IMR-90 (cell line): ENCODE measurements around the gene DUSP8. TPM values are rescaled to one million over a fixed set of nuclear protein-coding genes. Genes with fewer than 3 reads are reported as not detected.

Source experiments
- ATAC-seq: fragments of 200-7000 bp; cut with Tn5 transposase; 2 replicates; pipeline ENCODE4 v1.9.1; 2020; ENCODE audit warnings: low read depth, mild to moderate bottlenecking, moderate library complexity
- BruUV-seq: library from RNA; stranded (reverse); fragments of 400-500 nt; replicated peaks from 2 replicates; lab custom pipeline; 2021; lab: Mats Ljungman, UMichigan
- CTCF ChIA-PET: fragments of 300-600 bp; formaldehyde crosslinking; extraction: SDS; loops from one replicate; lab custom pipeline; 2021; ENCODE audit warnings: antibody characterized with exemption; lab: Yijun Ruan, JAX
- POLR2A ChIA-PET: fragments of 300-600 bp; sonication (Branson Sonifier 250); formaldehyde crosslinking; loops from one replicate; lab custom pipeline; 2022; ENCODE audit warnings: antibody characterized with exemption; ENCODE audit not compliant: unreplicated experiment; lab: Charles Lee
- DNase-seq: peaks from one replicate; pipeline ENCODE4 v3.0.0; 2013
- H2AFZ ChIP-seq: replicated peaks from 2 replicates; pipeline ENCODE3; 2013; ENCODE audit warnings: low read length, mild to moderate bottlenecking; ENCODE audit not compliant: poor library complexity
- H2AK5ac ChIP-seq: 2 replicates; pipeline ENCODE4 v1.6.1; 2013; ENCODE audit warnings: low read depth, low read length, inconsistent platforms
- H2AK9ac ChIP-seq: replicated peaks from 2 replicates; pipeline ENCODE3; 2013; ENCODE audit warnings: mild to moderate bottlenecking, low read depth, low read length, moderate library complexity; ENCODE audit not compliant: poor library complexity
- H2BK120ac ChIP-seq: 2 replicates; pipeline ENCODE4 v1.6.1; 2013; ENCODE audit warnings: low read depth, low read length, inconsistent platforms
- H2BK15ac ChIP-seq: 3 replicates; pipeline ENCODE4 v1.6.1; 2013; ENCODE audit warnings: low read depth, low read length, inconsistent platforms
- H2BK20ac ChIP-seq: 2 replicates; pipeline ENCODE4 v1.6.1; 2013; ENCODE audit warnings: low read depth, mild to moderate bottlenecking, inconsistent platforms, low read length, moderate library complexity
- H2BK5ac ChIP-seq: 2 replicates; pipeline ENCODE4 v1.6.1; 2013; ENCODE audit warnings: mild to moderate bottlenecking, low read depth, low read length, inconsistent platforms; ENCODE audit not compliant: poor library complexity, severe bottlenecking
- H3K14ac ChIP-seq: replicated peaks from 2 replicates; pipeline ENCODE4 v1.6.1; 2013; ENCODE audit warnings: low read depth, low read length, inconsistent platforms
- H3K18ac ChIP-seq: 2 replicates; pipeline ENCODE4 v1.6.1; 2013; ENCODE audit warnings: low read depth, low read length, control low read depth
- H3K23ac ChIP-seq: 2 replicates; pipeline ENCODE4 v1.6.1; 2013; ENCODE audit warnings: low read depth, low read length, inconsistent platforms
- H3K27ac ChIP-seq: 2 replicates; pipeline ENCODE4 v1.5.1; 2013; ENCODE audit warnings: mild to moderate bottlenecking, control low read depth, low read length; ENCODE audit not compliant: insufficient read depth
- H3K27me3 ChIP-seq: 2 replicates; pipeline ENCODE4 v1.6.1; 2013; ENCODE audit warnings: low read length; ENCODE audit not compliant: control insufficient read depth, insufficient read depth
- H3K36me3 ChIP-seq: 2 replicates; pipeline ENCODE4 v1.6.1; 2013; ENCODE audit warnings: low read length, mixed read lengths; ENCODE audit not compliant: control insufficient read depth, insufficient read depth
- H3K4ac ChIP-seq: 2 replicates; pipeline ENCODE4 v1.6.1; 2013; ENCODE audit warnings: low read depth, low read length, inconsistent platforms
- H3K4me1 ChIP-seq: 2 replicates; pipeline ENCODE4 v1.6.1; 2013; ENCODE audit warnings: low read length, mixed read lengths; ENCODE audit not compliant: control insufficient read depth, insufficient read depth
- H3K4me2 ChIP-seq: 2 replicates; pipeline ENCODE4 v1.6.1; 2013; ENCODE audit warnings: low read depth, mild to moderate bottlenecking, control low read depth, low read length, moderate library complexity
- H3K4me3 ChIP-seq: 2 replicates; pipeline ENCODE4 v1.5.1; 2013; ENCODE audit warnings: low read depth, mild to moderate bottlenecking, control low read depth, low read length, moderate library complexity; ENCODE audit not compliant: insufficient read depth
- H3K56ac ChIP-seq: 2 replicates; pipeline ENCODE4 v1.6.1; 2013; ENCODE audit warnings: low read length, inconsistent platforms; ENCODE audit not compliant: insufficient read depth; ENCODE audit errors: extremely low read depth
- H3K79me1 ChIP-seq, 2 experiments: 2 replicates each; pipeline ENCODE4 v1.6.1; 2013; ENCODE audit warnings: low read length in 2 of 2, inconsistent platforms in 1 of 2, low read depth in 1 of 2
- H3K9ac ChIP-seq: 2 replicates; pipeline ENCODE4 v1.6.1; 2013; ENCODE audit warnings: low read depth, low read length, control low read depth
- H3K9me1 ChIP-seq: 2 replicates; pipeline ENCODE4 v1.6.1; 2013; ENCODE audit warnings: low read length, inconsistent platforms; ENCODE audit not compliant: insufficient read depth
- H3K9me3 ChIP-seq: 2 replicates; pipeline ENCODE4 v1.6.1; 2013; ENCODE audit warnings: low read length; ENCODE audit not compliant: control insufficient read depth, insufficient read depth
- H4K20me1 ChIP-seq: 2 replicates; pipeline ENCODE4 v1.6.1; 2013; ENCODE audit warnings: low read length, inconsistent platforms; ENCODE audit not compliant: insufficient read depth
- H4K5ac ChIP-seq: 2 replicates; pipeline ENCODE4 v1.6.1; 2013; ENCODE audit warnings: mild to moderate bottlenecking, low read depth, low read length, control low read depth
- H4K8ac ChIP-seq, 2 experiments: 2 replicates each; pipeline ENCODE4 v1.6.1; 2013; ENCODE audit warnings: low read depth in 2 of 2, low read length in 2 of 2, control low read depth in 1 of 2, inconsistent platforms in 1 of 2
- H4K91ac ChIP-seq: 2 replicates; pipeline ENCODE4 v1.6.1; 2013; ENCODE audit warnings: low read depth, low read length, inconsistent platforms; ENCODE audit not compliant: insufficient read depth
- BHLHE40 ChIP-seq: fragments of 150-350 bp; IDR thresholded peaks from 2 replicates; pipeline ENCODE4 v1.6.1; 2016; ENCODE audit warnings: mild to moderate bottlenecking, low read depth, low read length
- CHD1 ChIP-seq: IDR thresholded peaks from 2 replicates; pipeline ENCODE4 v1.6.1; 2012; ENCODE audit warnings: low read depth, low read length, improper control_type of control experiment
- CTCF ChIP-seq: conservative IDR thresholded peaks from 2 replicates; pipeline ENCODE4 v1.5.1; 2012; ENCODE audit warnings: mild to moderate bottlenecking, low read depth, low read length, improper control_type of control experiment
- MXI1 ChIP-seq: IDR thresholded peaks from 2 replicates; pipeline ENCODE4 v1.6.1; 2012; ENCODE audit warnings: low read depth, mild to moderate bottlenecking, low read length, moderate library complexity, borderline replicate concordance
- NFE2L2 ChIP-seq: fragments of 150-350 bp; IDR thresholded peaks from 2 replicates; pipeline ENCODE4 v1.6.1; 2016; ENCODE audit warnings: low read depth, mild to moderate bottlenecking, low read length
- POLR2A ChIP-seq: IDR thresholded peaks from 2 replicates; pipeline ENCODE4 v1.6.1; 2012; ENCODE audit warnings: mild to moderate bottlenecking, low read depth, low read length
- RCOR1 ChIP-seq: IDR thresholded peaks from 2 replicates; pipeline ENCODE4 v1.6.1; 2012; ENCODE audit warnings: mild to moderate bottlenecking, low read length, improper control_type of control experiment; ENCODE audit not compliant: insufficient replicate concordance
- SMC3 ChIP-seq: fragments of 150-350 bp; IDR thresholded peaks from 2 replicates; pipeline ENCODE4 v1.6.1; 2016; ENCODE audit warnings: low read depth, mild to moderate bottlenecking, antibody characterized with exemption, low read length, moderate library complexity
- WGBS, 2 experiments: methylation state at CpG; one replicate each; pipeline versions ENCODE4 v1.1.5 to v1.1.7; 2013; ENCODE audit warnings: missing lambda C conversion rate in 2 of 2; ENCODE audit not compliant: insufficient read length in 1 of 2; ENCODE audit errors: extremely low coverage in 2 of 2; 5-methylcytosine and 5-hydroxymethylcytosine counted together
- dilution Hi-C: fragments of 300-500 bp; cut with HindIII; formaldehyde crosslinking; loops from one replicate; pipeline ENCODE4 v1.14.3; 2018; ENCODE audit warnings: low sequenced_read_pairs; ENCODE audit not compliant: unreplicated experiment
- in situ Hi-C: fragments of 300-500 bp; cut with MboI; formaldehyde crosslinking; loops from 3 replicates; pipeline ENCODE4 v1.14.3; 2019; ENCODE audit warnings: low sequenced_read_pairs, inconsistent platforms, mixed read lengths
- intact Hi-C: fragments of 100-400 bp; cut with micrococcal nuclease; formaldehyde crosslinking; loops from 2 replicates; pipeline ENCODE4 v1.10.0; 2022
- polyA plus RNA-seq, 3 experiments: library from polyadenylated mRNA; depleted of rRNA; stranded (reverse); fragments of >200 nt; gene quantifications; 2 replicates each; pipeline ENCODE4 v1.2.3, GENCODE V29; 2012; ENCODE audit warnings: low replicate concordance in 1 of 3
- total RNA-seq: library from RNA; depleted of rRNA; stranded (reverse); fragments of >200 nt; gene quantifications from 2 replicates; pipeline ENCODE4 v1.2.3, GENCODE V29; 2012

DUSP8 gene
- total and polyA plus RNA-seq, 2 of the 4 experiments (the other 2 are of a cell fraction) = 0.72 to 4.2 TPM

- no peak overlapping the region for H3K4me2 ChIP-seq
- no peaks in the 10 kb centered on the region for H3K9me3 ChIP-seq
- in situ Hi-C loops (no loop called here), intact Hi-C loops (no loop called here), dilution Hi-C loops (no loop called here)
- H2AK5ac ChIP-seq = no peak overlapping the region
- no peak overlapping the region for H3K18ac ChIP-seq
- no TSS peak for BruUV-seq
- no peak overlapping the region for H3K56ac ChIP-seq
- no peak overlapping the region for H3K14ac ChIP-seq
- no peak overlapping the region for H4K5ac ChIP-seq
- ChIA-PET POLR2A (no interaction called here), CTCF (no interaction called here)
- H2BK120ac ChIP-seq = no peak overlapping the region
- H4K91ac ChIP-seq = no peak overlapping the region
- no peak overlapping the region for H3K27ac ChIP-seq
- H2BK5ac ChIP-seq = no peak overlapping the region
- H3K4me1 ChIP-seq = peaks cover 3% of the 10 kb centered on the region; the same call in 1 of the 2 replicates
- no peak overlapping the region for H3K4ac ChIP-seq
- peaks cover 24% of the 10 kb centered on the region for H3K9me1 ChIP-seq
- H2AK9ac ChIP-seq = no peak overlapping the region
- H2AFZ ChIP-seq = no peak overlapping the region
- no peak overlapping the region for H3K9ac ChIP-seq
- no peak for TF ChIP-seq MXI1
- no peak for TF ChIP-seq NFE2L2
- no peak for TF ChIP-seq CHD1
- no peak for TF ChIP-seq SMC3
- TF ChIP-seq CTCF = no peak
- TF ChIP-seq RCOR1 = no peak
- no peak for TF ChIP-seq POLR2A
- TF ChIP-seq BHLHE40 = no peak
- WGBS, 2 experiments = 94% methylated on average over 12 of the region's 19 CpGs; no CpG with 5 or more reads in 1 of the 2 experiments
- ATAC-seq (no peak), DNase-seq (no peak)
- no peak overlapping the region for H3K4me3 ChIP-seq
- H4K8ac ChIP-seq = no peak overlapping the region
- no peak overlapping the region for H3K23ac ChIP-seq
- no peak overlapping the region for H2BK20ac ChIP-seq
- no peak overlapping the region for H2BK15ac ChIP-seq
- peaks cover 88% of the 10 kb centered on the region for H4K20me1 ChIP-seq
- H3K36me3 ChIP-seq = peaks cover 9% of the 10 kb centered on the region
- H3K79me1 ChIP-seq = peaks cover 32 to 81% of the 10 kb centered on the region in 2 experiments
- no peaks in the 10 kb centered on the region for H3K27me3 ChIP-seq
Observed at GRCh38 chr11:1530686-1531448, 41.2 kb downstream of the DUSP8 start.
